Osteoblast (primary cell): ENCODE measurements around the gene TWF2. TPM values are rescaled to one million over a fixed set of nuclear protein-coding genes. Genes with fewer than 3 reads are reported as not detected.
"Not testable (repeated sequence)": the region's sequence is repeated elsewhere in the genome, so short reads cannot be mapped to it uniquely, and the experiment has no call there.

Experiments
- DNase-seq: peaks from one replicate; pipeline ENCODE4 v3.0.0; 2011; ENCODE audit warnings: low spot score, mixed read lengths; ENCODE audit not compliant: insufficient read length; ENCODE audit errors: missing footprints
- H2AFZ ChIP-seq: 2 replicates; pipeline ENCODE4 v1.6.0; 2011; ENCODE audit warnings: mild to moderate bottlenecking, low read length
- H3K27ac ChIP-seq: 2 replicates; pipeline ENCODE4 v1.5.1; 2011; ENCODE audit warnings: mild to moderate bottlenecking, low read depth, low read length, moderate library complexity
- H3K27me3 ChIP-seq: 2 replicates; pipeline ENCODE4 v1.6.0; 2012; ENCODE audit warnings: mild to moderate bottlenecking, control low read depth, inconsistent platforms, low read length, moderate library complexity; ENCODE audit not compliant: insufficient read depth
- H3K36me3 ChIP-seq: 2 replicates; pipeline ENCODE4 v1.5.1; 2011; ENCODE audit warnings: mild to moderate bottlenecking, low read length, control low read depth, moderate library complexity; ENCODE audit not compliant: insufficient read depth
- H3K4me1 ChIP-seq: 2 replicates; pipeline ENCODE4 v1.5.1; 2011; ENCODE audit warnings: mild to moderate bottlenecking, low read length, control low read depth, moderate library complexity; ENCODE audit not compliant: insufficient read depth
- H3K4me2 ChIP-seq: 2 replicates; pipeline ENCODE4 v1.6.0; 2011; ENCODE audit warnings: mild to moderate bottlenecking, low read length; ENCODE audit not compliant: insufficient read depth
- H3K4me3 ChIP-seq: fragments of 200-600 bp; sonication (generic); 3 replicates; pipeline ENCODE4 v1.5.1; 2012; ENCODE audit warnings: mild to moderate bottlenecking, low read length, inconsistent platforms; ENCODE audit not compliant: insufficient read depth
- H3K79me2 ChIP-seq: 2 replicates; pipeline ENCODE4 v1.6.0; 2012; ENCODE audit warnings: mild to moderate bottlenecking, low read length, control low read depth, inconsistent platforms; ENCODE audit not compliant: insufficient read depth
- H3K9me3 ChIP-seq: 2 replicates; pipeline ENCODE4 v1.5.1; 2011; ENCODE audit warnings: low read depth, low read length, control low read depth
- H4K20me1 ChIP-seq: 2 replicates; pipeline ENCODE4 v1.6.0; 2012; ENCODE audit warnings: mild to moderate bottlenecking, low read length, control low read depth; ENCODE audit not compliant: insufficient read depth
- total RNA-seq: library from RNA; depleted of rRNA; stranded (reverse); fragments of >200 nt; gene quantifications from 2 replicates; pipeline ENCODE4 v1.2.3, GENCODE V29; 2012
- TF ChIP-seq, protein P1 (sequence below): IDR thresholded peaks from 2 replicates; pipeline ENCODE4 v1.5.1; 2011; ENCODE audit warnings: mild to moderate bottlenecking, low read depth, low read length, moderate library complexity; ENCODE audit errors: extremely low read depth

Gene TWF2
- total RNA-seq, 1 donor = 138 TPM

DNA sequence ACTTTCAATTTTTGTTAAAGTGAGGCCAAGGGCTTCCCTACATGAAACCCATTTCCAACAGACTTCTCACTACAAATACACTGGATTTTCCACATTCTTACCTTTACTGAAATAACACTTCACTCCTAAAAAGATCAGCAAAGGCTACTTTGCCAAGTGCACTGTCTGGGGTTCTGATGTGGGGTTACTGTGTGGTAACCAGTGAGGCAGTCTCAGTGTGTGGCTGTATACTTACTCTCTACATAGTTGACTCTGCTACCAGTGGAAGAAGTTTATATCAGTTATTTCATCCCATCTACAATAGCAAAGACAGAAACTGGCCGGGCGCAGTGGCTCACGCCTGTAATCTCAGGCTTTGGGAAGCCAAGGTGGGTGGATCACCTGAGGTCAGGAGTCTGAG lies 33.9 kb upstream of the TWF2 start:
- TF ChIP-seq, protein P1, sequence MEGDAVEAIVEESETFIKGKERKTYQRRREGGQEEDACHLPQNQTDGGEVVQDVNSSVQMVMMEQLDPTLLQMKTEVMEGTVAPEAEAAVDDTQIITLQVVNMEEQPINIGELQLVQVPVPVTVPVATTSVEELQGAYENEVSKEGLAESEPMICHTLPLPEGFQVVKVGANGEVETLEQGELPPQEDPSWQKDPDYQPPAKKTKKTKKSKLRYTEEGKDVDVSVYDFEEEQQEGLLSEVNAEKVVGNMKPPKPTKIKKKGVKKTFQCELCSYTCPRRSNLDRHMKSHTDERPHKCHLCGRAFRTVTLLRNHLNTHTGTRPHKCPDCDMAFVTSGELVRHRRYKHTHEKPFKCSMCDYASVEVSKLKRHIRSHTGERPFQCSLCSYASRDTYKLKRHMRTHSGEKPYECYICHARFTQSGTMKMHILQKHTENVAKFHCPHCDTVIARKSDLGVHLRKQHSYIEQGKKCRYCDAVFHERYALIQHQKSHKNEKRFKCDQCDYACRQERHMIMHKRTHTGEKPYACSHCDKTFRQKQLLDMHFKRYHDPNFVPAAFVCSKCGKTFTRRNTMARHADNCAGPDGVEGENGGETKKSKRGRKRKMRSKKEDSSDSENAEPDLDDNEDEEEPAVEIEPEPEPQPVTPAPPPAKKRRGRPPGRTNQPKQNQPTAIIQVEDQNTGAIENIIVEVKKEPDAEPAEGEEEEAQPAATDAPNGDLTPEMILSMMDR = no peak
- Histone ChIP-seq H4K20me1 (peaks cover 78% of the 10 kb centered on the region), H3K4me2 (no peak overlapping the region), H3K36me3 (peaks cover 29% of the 10 kb centered on the region), H3K27ac (no peak overlapping the region), H3K4me3 (no peak overlapping the region), H3K79me2 (peaks cover 99% of the 10 kb centered on the region), H3K27me3 (no peaks in the 10 kb centered on the region), H2AFZ (no peak overlapping the region), H3K9me3 (no peaks in the 10 kb centered on the region), H3K4me1 (peaks cover 22% of the 10 kb centered on the region)
- DNase-seq = no peak

DNA sequence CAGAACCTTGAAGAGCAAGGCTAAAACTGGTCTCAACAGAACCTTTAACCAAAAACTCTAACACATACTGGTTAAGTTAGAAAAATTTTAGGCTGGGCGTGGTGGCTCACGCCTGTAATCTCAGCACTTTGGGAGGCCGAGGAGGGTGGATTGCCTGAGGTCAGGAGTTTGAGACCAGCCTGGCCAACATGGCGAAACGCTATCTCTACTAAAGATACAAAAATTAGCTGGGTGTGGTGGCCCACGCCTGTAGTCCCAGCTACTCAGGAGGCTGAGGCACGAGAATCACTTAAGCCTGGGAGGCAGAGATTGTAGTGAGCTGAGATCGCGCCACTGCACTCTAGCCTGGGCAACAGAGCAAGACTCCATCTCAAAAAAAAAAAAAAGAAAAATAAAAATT lies 33.2 kb upstream of the TWF2 start:
- Histone ChIP-seq H3K36me3 (peaks cover 35% of the 10 kb centered on the region), H4K20me1 (peaks cover 77% of the 10 kb centered on the region), H3K79me2 (peaks cover 99% of the 10 kb centered on the region), H3K4me1 (peaks cover 22% of the 10 kb centered on the region)
- H3K4me3 ChIP-seq, H3K4me2 ChIP-seq, DNase-seq, H2AFZ ChIP-seq, H3K9me3 ChIP-seq, H3K27ac ChIP-seq, H3K27me3 ChIP-seq: not testable (repeated sequence)

DNA sequence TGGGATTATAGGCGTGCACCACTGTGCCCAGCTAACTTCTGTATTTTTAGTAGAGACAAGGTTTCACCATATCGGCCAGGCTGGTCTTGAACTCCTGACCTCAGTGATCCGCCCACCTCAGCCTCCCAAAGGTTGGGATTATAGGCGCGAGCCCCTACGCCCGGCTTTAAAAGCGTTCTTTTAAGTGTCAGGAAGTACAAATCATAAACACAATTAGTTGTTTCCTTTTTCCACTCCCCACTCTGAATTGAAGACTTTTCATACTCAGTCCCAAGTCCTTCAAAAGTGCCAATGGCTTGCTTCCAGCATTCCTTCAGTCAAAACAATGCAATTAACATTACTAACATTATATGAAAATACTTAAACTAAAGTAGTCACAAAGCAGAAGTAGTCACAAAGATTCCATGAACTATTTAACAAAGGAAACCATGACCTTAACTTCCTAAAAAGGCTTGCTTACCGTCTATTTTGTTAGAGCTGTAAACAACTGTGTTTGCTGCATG lies 31.3 kb upstream of the TWF2 start:
- peaks cover 8% of the 10 kb centered on the region for H3K4me1 ChIP-seq
- peak overlapping the region; percentile 17 for H3K27ac ChIP-seq

DNA sequence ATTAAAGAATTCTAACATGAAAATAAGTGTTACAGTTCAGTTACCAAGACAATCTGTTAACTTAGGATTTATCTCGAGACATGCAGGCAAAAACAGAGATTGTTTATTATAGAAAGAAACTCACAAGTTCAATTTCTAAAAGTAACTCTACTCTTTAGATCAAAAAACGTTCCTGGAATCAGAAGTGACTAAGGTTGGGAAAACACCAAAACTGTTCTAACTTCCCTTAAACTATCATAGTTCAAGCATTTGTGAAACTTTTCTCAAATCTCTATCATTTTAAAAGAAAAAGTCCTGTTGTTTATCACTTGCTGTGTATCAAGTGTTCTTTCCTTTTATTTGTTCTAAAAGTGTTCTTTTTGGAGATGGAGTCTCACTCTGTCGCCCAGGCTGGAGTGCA lies 30.8 kb upstream of the TWF2 start:
- Histone ChIP-seq H3K4me1 (peaks cover 8% of the 10 kb centered on the region), H3K36me3 (peaks cover 54% of the 10 kb centered on the region), H3K27ac (no peak overlapping the region), H3K27me3 (no peaks in the 10 kb centered on the region), H3K4me3 (no peak overlapping the region), H3K9me3 (no peaks in the 10 kb centered on the region), H2AFZ (no peak overlapping the region), H3K4me2 (no peak overlapping the region), H3K79me2 (peaks cover 94% of the 10 kb centered on the region), H4K20me1 (peaks cover 65% of the 10 kb centered on the region)
- TF ChIP-seq, protein P1 = no peak
- no peak for DNase-seq

More for the DNA sequence above, 31.3 kb upstream of the TWF2 start:
- Histone ChIP-seq H3K9me3 (no peaks in the 10 kb centered on the region), H3K79me2 (peaks cover 96% of the 10 kb centered on the region), H3K4me2 (no peak overlapping the region), H3K4me3 (no peak overlapping the region), H3K36me3 (peaks cover 51% of the 10 kb centered on the region), H4K20me1 (peaks cover 65% of the 10 kb centered on the region), H3K27me3 (no peaks in the 10 kb centered on the region), H2AFZ (no peak overlapping the region)
- TF ChIP-seq, protein P1 = no peak
- DNase-seq = no peak
